Effector memory CD4-positive, alpha-beta T cell (primary cell): ENCODE measurements around the gene ASCL5.

ENCODE experiments used
- DNase-seq, 3 donors: peaks; one replicate each; pipeline ENCODE4 v3.0.0-alpha.2; 2020
- H3K27ac ChIP-seq: 2 replicates; pipeline ENCODE4 v1.7.0; 2013; ENCODE audit warnings: mild to moderate bottlenecking, low read length, moderate library complexity; ENCODE audit not compliant: insufficient read depth, poor library complexity, severe bottlenecking
- H3K27me3 ChIP-seq: replicated peaks from 2 replicates; pipeline ENCODE4 v1.7.0; 2013; ENCODE audit warnings: mild to moderate bottlenecking, low read length; ENCODE audit not compliant: insufficient read depth, control insufficient read depth, poor library complexity, severe bottlenecking
- H3K36me3 ChIP-seq: 2 replicates; pipeline ENCODE4 v1.7.0; 2013; ENCODE audit warnings: mild to moderate bottlenecking, low read length, moderate library complexity; ENCODE audit not compliant: control insufficient read depth, insufficient read depth
- H3K4me1 ChIP-seq: 2 replicates; pipeline ENCODE4 v1.7.0; 2013; ENCODE audit warnings: low read length, mild to moderate bottlenecking; ENCODE audit not compliant: control insufficient read depth, insufficient read depth, poor library complexity, severe bottlenecking
- H3K4me3 ChIP-seq: 2 replicates; pipeline ENCODE4 v1.7.0; 2013; ENCODE audit warnings: low read length, low read depth, mild to moderate bottlenecking; ENCODE audit not compliant: insufficient read depth, poor library complexity, severe bottlenecking
- H3K9me3 ChIP-seq: 2 replicates; pipeline ENCODE4 v1.7.0; 2013; ENCODE audit warnings: mild to moderate bottlenecking, low read length, moderate library complexity; ENCODE audit not compliant: control insufficient read depth

Gene ASCL5

DNA sequence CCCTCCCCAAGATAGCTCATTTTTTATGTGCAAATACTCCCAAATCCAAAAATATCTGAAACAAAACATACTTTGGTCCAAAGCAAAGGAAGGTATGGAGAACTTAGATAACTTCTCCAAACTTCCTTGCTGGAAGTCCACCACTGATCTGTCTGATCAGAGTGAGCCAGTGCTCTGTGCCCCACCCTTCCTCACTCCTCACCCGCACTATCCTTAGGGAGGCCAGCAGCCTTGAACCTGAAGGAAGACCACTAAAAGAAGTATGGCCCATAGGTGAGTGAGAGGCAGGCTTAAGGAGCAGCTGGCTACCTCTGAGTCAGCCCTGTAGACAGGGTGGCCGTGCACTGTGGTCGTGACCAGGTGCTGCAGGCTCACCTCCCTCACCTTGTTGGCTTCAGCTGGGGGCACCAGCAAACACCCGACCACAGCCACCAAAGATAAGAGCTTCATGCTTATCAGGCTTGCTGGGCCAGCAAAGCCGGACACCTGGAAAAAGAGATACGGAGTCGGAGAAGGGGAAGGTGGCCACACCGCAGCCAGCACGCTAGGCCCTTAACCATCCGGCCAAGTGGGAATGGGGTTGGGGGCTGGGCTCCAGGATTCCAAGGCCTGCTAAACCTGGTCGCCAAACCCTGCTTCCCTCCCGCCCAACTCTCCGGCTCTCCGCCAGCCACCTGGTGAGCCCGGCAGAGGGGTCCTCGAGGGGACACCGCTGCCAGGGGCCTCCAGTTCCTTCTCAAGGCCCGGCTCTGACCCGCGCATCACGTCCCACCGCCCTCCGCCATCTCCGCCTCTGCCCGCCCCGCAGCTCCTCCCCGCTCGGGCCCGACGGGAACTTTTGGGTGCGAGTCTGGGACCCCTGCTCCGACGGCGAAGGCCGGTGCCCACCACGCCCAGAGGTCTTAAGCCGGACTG lies 26.7 kb upstream of the ASCL5 start:
- Histone ChIP-seq H3K27me3 (no peaks in the 10 kb centered on the region), H3K36me3 (no peaks in the 10 kb centered on the region), H3K4me3 (peak overlapping the region; percentile 86), H3K27ac (no peak overlapping the region), H3K9me3 (no peaks in the 10 kb centered on the region), H3K4me1 (peaks cover 8% of the 10 kb centered on the region)
- no peak for DNase-seq

DNA sequence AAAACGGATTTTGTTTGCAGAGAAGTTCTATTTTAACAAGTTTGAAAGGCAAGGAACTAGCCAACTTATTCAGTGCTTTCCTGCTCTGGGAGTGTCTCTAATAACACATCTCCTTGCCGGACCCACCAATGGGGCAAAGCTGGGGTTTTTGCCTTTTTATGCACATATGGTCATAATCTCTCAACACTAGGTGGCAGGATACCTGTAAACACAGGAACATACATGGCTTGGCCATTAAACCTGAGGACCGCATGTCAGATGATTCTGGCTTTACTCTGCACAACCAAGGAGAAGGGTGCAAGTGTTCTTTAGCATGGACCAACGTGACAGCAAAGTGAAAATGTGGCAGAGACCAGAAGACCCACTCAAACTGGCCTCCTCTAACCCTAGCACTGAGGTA lies 22.4 kb upstream of the ASCL5 start:
- Histone ChIP-seq H3K9me3 (no peaks in the 10 kb centered on the region), H3K36me3 (peaks cover 21% of the 10 kb centered on the region), H3K4me3 (no peak overlapping the region), H3K27me3 (no peaks in the 10 kb centered on the region), H3K27ac (no peak overlapping the region), H3K4me1 (peaks cover 4% of the 10 kb centered on the region)
- DNase-seq: no peak

DNA sequence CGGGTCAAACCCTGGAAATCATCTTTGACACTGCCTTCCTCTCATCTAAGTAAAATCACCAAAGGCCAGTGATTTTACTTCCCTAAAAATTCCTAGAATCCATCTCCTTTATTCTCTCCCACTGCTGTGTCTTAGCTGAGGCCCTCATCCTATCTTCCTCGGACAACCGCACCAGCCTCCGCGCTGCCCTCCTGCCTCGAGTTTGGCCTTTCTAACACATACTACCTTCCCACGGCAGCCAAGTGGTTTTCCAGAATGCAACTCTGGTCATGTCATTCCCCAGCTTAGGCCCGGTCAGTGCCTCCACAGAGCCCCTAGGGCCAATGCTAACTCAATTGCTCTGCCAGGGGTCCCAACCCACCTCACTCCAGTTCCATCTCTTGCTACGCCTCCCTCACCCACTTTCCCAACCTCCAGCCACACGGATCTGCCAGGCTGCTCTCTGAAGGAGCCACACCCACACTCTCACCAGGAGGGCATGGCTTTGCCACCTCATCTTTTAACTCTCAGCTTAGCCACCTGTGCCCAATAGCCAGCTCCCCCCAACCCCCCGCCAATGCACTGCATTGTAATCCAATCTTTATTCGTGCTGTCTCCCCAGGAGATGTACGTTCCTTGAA lies 20.5 kb upstream of the ASCL5 start:
- DNase-seq: no peak
- Histone ChIP-seq H3K4me1 (no peaks in the 10 kb centered on the region), H3K36me3 (peaks cover 39% of the 10 kb centered on the region), H3K27me3 (no peaks in the 10 kb centered on the region), H3K27ac (no peak overlapping the region), H3K9me3 (no peaks in the 10 kb centered on the region), H3K4me3 (no peak overlapping the region)

DNA sequence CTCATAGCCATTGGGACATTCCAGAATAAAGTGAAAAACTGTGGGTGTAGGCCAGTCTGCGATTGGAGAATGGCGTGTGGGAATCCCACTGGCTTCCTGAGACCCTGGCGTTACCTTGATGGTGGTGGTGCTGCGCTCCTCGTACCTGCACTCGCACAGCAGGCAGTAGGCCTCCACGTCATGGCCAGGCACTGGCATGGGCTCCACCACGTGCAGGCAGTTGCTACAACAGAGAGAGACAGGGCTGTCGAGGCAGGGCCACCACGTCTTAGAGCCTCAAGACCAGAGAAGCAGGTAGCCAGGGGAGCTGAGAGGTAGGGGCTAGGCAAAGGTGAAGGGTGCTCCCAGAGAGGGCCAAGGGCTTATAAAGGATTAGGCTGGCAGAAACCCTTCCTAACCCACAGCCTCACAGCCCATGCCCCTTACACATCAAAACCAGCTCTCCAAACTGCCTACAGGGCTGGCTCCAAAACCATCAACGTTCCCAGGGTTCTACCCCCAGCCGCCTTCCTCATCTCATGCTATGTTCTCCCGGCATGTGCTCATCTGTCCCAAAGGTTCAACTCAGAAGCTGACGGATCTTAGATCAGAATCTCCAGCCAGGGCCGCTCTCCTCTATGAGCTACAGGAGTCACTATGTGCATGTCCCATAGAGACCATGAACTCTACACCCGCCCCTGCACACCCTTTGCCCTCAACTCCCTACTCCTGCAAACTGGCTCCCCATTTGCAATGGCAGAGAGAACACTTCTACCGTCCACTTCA lies 19.8 kb upstream of the ASCL5 start:
- Histone ChIP-seq H3K4me1 (no peaks in the 10 kb centered on the region), H3K4me3 (no peak overlapping the region), H3K27me3 (no peaks in the 10 kb centered on the region), H3K9me3 (no peaks in the 10 kb centered on the region), H3K27ac (no peak overlapping the region), H3K36me3 (peaks cover 41% of the 10 kb centered on the region)
- no peak for DNase-seq

DNA sequence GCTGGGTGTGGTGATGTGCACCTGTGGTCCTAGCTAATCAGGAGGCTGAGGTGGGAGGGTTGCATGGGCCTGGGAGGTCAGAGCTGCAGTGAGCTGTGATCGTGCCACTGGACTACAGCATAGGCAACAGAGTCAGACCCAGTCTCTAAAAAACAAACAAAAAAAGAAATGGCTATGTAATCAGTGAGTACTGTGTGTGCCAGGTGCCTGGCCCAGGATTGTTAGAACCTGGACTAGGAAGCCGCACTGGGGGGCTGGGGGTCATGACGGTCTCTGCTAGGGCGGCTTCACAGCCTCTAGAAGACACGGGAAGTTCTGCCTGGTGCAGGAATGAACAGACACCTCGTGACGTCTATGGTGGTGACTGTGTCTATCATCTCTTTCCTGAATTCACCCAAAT lies 18.8 kb upstream of the ASCL5 start:
- no peaks in the 10 kb centered on the region for H3K9me3 ChIP-seq
- peaks cover 50% of the 10 kb centered on the region for H3K36me3 ChIP-seq
- H3K27ac ChIP-seq: no peak overlapping the region
- H3K4me1 ChIP-seq: no peaks in the 10 kb centered on the region
- no peak for DNase-seq
- no peaks in the 10 kb centered on the region for H3K27me3 ChIP-seq
- H3K4me3 ChIP-seq: no peak overlapping the region

DNA sequence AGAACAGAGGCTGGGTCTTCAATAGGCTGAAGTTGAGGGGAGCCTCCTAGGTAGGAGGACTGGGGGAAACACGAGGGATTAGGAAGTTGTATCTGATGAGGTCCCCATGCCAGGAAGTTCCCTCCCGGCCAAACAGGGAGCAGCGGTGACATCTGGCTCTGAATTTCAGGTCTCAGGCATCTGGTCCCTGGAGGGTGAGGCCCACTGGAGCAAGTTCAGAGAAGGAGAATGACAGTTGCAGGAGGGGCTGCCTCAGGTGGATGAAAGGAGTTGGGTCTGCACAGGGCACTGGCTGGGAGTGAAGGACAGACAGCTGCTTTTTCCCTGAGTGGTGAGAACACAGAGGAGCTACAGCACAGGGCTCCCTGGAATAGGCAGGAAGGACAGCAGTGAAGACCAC lies 18.1 kb upstream of the ASCL5 start:
- Histone ChIP-seq H3K36me3 (peaks cover 56% of the 10 kb centered on the region), H3K27ac (no peak overlapping the region), H3K4me3 (no peak overlapping the region), H3K4me1 (no peaks in the 10 kb centered on the region), H3K27me3 (no peaks in the 10 kb centered on the region), H3K9me3 (no peaks in the 10 kb centered on the region)
- DNase-seq: no peak

DNA sequence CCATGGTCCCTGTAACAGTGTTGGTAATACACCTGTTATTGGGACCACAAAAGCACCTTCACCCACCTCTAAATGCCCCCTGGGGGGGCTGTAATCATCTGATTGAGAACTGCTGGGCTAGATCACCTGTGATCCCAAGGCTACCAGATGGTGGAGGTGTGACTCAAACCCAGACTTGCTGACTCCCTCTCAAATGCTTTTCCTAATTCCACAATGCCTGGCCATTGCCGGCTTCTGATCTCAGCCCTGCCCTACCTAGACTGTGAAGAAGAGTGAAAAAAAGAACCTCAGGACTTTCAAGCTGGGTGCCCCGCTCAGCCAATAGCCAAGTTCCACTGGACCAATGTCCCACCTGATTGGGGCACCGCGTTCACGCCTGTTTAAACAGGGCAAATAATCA lies 17.7 kb upstream of the ASCL5 start:
- Histone ChIP-seq H3K4me3 (no peak overlapping the region), H3K27me3 (no peaks in the 10 kb centered on the region), H3K27ac (no peak overlapping the region), H3K9me3 (no peaks in the 10 kb centered on the region), H3K36me3 (peaks cover 60% of the 10 kb centered on the region), H3K4me1 (no peaks in the 10 kb centered on the region)
- DNase-seq: no peak

DNA sequence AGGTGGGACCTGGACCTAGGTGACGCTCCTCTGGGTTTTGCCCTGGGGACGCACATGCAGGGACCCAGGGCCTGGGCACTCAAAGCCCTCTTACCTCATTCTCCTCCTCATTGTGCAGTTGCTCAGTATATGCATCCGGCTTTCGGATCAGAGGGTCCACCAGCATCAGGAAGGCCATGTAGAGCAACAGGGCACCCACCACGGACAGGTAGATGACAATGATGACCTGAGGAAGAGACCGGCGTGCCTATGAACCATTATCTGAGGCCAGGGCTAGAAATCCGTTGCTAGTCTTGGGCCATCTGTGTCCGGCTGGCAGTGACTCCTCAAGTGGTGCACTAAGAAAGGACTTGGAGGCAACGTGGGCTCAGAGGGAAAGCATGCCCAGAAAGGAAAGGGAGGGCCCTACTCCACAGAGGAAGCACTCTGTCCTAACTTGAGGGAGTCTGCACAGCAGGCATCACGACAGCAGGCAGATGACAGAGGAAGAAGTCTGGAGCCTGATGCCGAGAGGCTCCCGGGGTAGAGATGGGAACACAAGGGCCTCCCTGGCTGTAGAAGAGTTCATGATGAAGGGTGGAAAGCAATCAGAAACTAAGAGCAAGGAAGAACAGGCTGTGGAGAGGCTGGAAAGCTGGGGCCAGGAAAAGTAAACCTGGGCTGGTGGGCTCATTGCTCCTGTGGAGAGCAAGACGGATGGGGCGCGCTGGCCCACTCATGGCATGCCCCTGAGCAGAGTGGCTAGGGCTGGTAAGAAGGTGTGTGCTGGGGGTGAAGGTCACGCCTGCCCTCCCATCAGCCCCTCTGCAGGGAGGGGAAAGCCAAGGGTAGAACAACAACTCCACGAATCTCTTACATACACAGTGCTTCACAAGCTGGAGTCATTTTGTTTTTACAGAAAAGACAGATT lies 17.0 kb upstream of the ASCL5 start:
- Histone ChIP-seq H3K4me3 (no peak overlapping the region), H3K27ac (no peak overlapping the region), H3K27me3 (no peaks in the 10 kb centered on the region), H3K9me3 (no peaks in the 10 kb centered on the region), H3K36me3 (peaks cover 61% of the 10 kb centered on the region), H3K4me1 (no peaks in the 10 kb centered on the region)
- DNase-seq: no peak

DNA sequence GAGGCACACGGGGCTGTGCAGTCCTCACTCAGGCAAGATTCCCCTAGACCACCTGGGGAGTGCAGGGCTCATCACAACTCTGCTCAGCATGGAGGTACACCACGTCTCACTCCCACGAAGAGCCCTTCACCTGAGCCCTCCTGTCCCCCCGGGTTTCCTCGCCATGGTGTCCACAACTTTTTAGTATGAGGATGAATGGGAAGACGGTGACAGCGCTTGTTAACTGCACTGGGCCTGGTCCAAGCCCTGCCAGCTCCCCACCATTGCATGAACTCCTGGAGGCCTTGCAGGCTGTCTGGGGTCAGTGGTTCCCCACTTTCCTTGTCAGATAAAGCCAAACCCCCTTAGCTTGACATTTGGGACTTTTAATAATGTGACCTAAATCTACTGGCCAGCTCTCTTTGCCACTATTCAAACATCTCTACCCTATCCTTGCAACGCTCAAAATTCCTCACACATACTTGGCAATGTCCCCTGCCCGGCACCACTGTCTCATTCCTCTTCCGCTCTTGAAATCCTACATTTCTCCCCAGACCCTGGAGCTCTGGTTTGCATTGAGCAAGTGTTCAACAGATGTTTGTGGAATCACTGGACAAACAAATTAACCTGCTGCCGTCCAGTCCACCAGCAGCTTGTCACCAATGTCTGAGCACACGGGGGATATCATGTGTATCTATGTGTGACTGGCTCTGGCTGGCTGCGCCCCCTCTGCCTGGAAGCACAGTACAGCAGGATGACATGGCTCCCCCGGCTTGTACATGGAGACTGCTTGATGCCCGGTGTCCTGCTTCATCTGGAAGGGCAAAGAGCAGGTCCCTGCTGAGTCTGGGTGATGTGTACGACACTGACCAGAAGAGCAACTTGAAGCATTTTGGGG lies 16.1 kb upstream of the ASCL5 start:
- DNase-seq: no peak
- H3K36me3 ChIP-seq: peaks cover 61% of the 10 kb centered on the region
- no peak overlapping the region for H3K4me3 ChIP-seq
- no peaks in the 10 kb centered on the region for H3K27me3 ChIP-seq
- H3K4me1 ChIP-seq: no peaks in the 10 kb centered on the region
- H3K27ac ChIP-seq: no peak overlapping the region
- no peaks in the 10 kb centered on the region for H3K9me3 ChIP-seq
